ENCODE measurements around the gene TTLL11.

Gene TTLL11

DNA sequence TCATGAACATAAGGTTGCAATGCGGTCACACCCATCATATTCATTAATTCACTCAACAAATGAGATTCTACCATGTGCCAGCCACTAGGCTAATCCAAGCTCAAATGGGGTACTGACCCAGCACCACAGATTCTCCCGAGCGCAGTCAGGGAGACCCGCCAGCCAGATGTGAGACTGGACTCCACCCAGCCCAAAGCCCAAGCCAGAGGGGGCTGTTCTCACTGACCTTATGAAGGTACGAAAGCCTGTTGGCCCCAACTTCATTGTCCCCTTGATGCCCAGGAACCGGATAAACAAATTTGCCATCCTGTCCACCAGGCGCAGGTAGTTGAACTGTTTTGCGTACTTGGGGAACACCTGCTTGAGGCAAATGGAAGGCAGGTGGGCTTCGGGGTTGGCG, 222.8 kb downstream of the TTLL11 start (continued):
- TF ChIP-seq, protein P1, sequence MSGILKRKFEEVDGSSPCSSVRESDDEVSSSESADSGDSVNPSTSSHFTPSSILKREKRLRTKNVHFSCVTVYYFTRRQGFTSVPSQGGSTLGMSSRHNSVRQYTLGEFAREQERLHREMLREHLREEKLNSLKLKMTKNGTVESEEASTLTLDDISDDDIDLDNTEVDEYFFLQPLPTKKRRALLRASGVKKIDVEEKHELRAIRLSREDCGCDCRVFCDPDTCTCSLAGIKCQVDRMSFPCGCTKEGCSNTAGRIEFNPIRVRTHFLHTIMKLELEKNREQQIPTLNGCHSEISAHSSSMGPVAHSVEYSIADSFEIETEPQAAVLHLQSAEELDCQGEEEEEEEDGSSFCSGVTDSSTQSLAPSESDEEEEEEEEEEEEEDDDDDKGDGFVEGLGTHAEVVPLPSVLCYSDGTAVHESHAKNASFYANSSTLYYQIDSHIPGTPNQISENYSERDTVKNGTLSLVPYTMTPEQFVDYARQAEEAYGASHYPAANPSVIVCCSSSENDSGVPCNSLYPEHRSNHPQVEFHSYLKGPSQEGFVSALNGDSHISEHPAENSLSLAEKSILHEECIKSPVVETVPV (CRISPR knock-in tag; IDR thresholded peaks at IDR 0.05): no peak
- TF ChIP-seq PPARA (CRISPR knock-in tag; IDR thresholded peaks at IDR 0.05; ENCODE audit: borderline replicate concordance) (no peak), ZFP30 (CRISPR knock-in tag; IDR thresholded peaks at IDR 0.05) (no peak), RARB (CRISPR knock-in tag; IDR thresholded peaks at IDR 0.05) (no peak), TCF4 (CRISPR knock-in tag; IDR thresholded peaks at IDR 0.05; ENCODE audit: borderline replicate concordance) (no peak), ZNF565 (CRISPR knock-in tag; conservative IDR thresholded peaks at IDR 0.05; ENCODE audit: low read depth) (no peak)
- TF ChIP-seq, protein P2, sequence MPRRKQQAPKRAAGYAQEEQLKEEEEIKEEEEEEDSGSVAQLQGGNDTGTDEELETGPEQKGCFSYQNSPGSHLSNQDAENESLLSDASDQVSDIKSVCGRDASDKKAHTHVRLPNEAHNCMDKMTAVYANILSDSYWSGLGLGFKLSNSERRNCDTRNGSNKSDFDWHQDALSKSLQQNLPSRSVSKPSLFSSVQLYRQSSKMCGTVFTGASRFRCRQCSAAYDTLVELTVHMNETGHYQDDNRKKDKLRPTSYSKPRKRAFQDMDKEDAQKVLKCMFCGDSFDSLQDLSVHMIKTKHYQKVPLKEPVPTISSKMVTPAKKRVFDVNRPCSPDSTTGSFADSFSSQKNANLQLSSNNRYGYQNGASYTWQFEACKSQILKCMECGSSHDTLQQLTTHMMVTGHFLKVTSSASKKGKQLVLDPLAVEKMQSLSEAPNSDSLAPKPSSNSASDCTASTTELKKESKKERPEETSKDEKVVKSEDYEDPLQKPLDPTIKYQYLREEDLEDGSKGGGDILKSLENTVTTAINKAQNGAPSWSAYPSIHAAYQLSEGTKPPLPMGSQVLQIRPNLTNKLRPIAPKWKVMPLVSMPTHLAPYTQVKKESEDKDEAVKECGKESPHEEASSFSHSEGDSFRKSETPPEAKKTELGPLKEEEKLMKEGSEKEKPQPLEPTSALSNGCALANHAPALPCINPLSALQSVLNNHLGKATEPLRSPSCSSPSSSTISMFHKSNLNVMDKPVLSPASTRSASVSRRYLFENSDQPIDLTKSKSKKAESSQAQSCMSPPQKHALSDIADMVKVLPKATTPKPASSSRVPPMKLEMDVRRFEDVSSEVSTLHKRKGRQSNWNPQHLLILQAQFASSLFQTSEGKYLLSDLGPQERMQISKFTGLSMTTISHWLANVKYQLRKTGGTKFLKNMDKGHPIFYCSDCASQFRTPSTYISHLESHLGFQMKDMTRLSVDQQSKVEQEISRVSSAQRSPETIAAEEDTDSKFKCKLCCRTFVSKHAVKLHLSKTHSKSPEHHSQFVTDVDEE (CRISPR knock-in tag; IDR thresholded peaks at IDR 0.05): no peak

DNA sequence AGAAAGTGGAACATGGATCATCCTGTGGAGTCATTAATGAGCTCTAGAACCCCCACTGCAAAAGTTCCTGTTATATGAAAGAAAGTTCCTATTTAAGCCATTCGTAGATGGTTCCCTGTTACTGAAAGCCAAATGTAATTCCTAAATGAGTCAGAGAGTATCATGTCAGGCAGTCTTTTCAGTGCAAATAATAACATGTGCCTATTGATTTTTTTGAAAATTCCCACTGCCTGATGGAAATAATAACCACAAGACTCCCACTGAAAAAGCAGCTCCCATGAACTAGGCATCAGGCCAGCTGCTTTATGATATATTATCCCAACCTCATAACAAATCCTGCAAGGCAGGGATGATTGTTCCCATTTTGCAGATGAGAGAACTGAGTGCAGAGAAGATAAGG, 224.5 kb downstream of the TTLL11 start:
- ATAC-seq: no peak
- TF ChIP-seq ZFP3 (CRISPR knock-in tag; IDR thresholded peaks at IDR 0.05) (no peak), TOX (CRISPR knock-in tag; IDR thresholded peaks at IDR 0.05; ENCODE audit: borderline replicate concordance) (no peak), ZNF565 (CRISPR knock-in tag; conservative IDR thresholded peaks at IDR 0.05; ENCODE audit: low read depth) (no peak), BACH2 (CRISPR knock-in tag; IDR thresholded peaks at IDR 0.05; ENCODE audit: borderline replicate concordance) (no peak), TCF4 (CRISPR knock-in tag; IDR thresholded peaks at IDR 0.05; ENCODE audit: borderline replicate concordance) (no peak), GLIS3 (CRISPR knock-in tag; IDR thresholded peaks at IDR 0.05) (no peak), ZNF70 (CRISPR knock-in tag; IDR thresholded peaks at IDR 0.05) (no peak), OSR1 (CRISPR knock-in tag; IDR thresholded peaks at IDR 0.05) (no peak), ZC3H10 (CRISPR knock-in tag; IDR thresholded peaks at IDR 0.05) (no peak), CSDC2 (CRISPR knock-in tag; IDR thresholded peaks at IDR 0.05) (no peak), RARB (CRISPR knock-in tag; IDR thresholded peaks at IDR 0.05) (no peak), ARNTL (CRISPR knock-in tag; IDR thresholded peaks at IDR 0.05; ENCODE audit: borderline replicate concordance, low read depth) (no peak), ZNF8 (CRISPR knock-in tag; IDR thresholded peaks at IDR 0.05) (no peak), ISL1 (CRISPR knock-in tag; IDR thresholded peaks at IDR 0.05) (no peak), ZFP30 (CRISPR knock-in tag; IDR thresholded peaks at IDR 0.05) (no peak), PPARA (CRISPR knock-in tag; IDR thresholded peaks at IDR 0.05; ENCODE audit: borderline replicate concordance) (no peak)
- TF ChIP-seq, protein P3, sequence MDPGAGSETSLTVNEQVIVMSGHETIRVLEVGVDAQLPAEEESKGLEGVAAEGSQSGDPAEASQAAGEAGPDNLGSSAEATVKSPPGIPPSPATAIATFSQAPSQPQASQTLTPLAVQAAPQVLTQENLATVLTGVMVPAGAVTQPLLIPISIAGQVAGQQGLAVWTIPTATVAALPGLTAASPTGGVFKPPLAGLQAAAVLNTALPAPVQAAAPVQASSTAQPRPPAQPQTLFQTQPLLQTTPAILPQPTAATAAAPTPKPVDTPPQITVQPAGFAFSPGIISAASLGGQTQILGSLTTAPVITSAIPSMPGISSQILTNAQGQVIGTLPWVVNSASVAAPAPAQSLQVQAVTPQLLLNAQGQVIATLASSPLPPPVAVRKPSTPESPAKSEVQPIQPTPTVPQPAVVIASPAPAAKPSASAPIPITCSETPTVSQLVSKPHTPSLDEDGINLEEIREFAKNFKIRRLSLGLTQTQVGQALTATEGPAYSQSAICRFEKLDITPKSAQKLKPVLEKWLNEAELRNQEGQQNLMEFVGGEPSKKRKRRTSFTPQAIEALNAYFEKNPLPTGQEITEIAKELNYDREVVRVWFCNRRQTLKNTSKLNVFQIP (CRISPR knock-in tag; IDR thresholded peaks at IDR 0.05; ENCODE audit: borderline replicate concordance, low read depth): no peak
- TF ChIP-seq, protein P1 (CRISPR knock-in tag; IDR thresholded peaks at IDR 0.05): no peak
- TF ChIP-seq, protein P4, sequence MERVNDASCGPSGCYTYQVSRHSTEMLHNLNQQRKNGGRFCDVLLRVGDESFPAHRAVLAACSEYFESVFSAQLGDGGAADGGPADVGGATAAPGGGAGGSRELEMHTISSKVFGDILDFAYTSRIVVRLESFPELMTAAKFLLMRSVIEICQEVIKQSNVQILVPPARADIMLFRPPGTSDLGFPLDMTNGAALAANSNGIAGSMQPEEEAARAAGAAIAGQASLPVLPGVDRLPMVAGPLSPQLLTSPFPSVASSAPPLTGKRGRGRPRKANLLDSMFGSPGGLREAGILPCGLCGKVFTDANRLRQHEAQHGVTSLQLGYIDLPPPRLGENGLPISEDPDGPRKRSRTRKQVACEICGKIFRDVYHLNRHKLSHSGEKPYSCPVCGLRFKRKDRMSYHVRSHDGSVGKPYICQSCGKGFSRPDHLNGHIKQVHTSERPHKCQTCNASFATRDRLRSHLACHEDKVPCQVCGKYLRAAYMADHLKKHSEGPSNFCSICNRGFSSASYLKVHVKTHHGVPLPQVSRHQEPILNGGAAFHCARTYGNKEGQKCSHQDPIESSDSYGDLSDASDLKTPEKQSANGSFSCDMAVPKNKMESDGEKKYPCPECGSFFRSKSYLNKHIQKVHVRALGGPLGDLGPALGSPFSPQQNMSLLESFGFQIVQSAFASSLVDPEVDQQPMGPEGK (CRISPR knock-in tag; IDR thresholded peaks at IDR 0.05; ENCODE audit: borderline replicate concordance): no peak
- TF ChIP-seq, protein P5, sequence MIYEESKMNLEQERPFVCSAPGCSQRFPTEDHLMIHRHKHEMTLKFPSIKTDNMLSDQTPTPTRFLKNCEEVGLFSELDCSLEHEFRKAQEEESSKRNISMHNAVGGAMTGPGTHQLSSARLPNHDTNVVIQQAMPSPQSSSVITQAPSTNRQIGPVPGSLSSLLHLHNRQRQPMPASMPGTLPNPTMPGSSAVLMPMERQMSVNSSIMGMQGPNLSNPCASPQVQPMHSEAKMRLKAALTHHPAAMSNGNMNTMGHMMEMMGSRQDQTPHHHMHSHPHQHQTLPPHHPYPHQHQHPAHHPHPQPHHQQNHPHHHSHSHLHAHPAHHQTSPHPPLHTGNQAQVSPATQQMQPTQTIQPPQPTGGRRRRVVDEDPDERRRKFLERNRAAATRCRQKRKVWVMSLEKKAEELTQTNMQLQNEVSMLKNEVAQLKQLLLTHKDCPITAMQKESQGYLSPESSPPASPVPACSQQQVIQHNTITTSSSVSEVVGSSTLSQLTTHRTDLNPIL (CRISPR knock-in tag; IDR thresholded peaks at IDR 0.05; ENCODE audit: low read depth): no peak

All from SK-N-SH treated with all-trans-retinoic acid at 6 μM for 48 hours (cell line).